K562 (cell line): ENCODE measurements around the gene GRM3. TPM values are rescaled to one million over a fixed set of nuclear protein-coding genes. Genes with fewer than 3 reads are reported as not detected.
A peak's percentile ranks its signal among the peaks of the same experiment; 100 is the strongest.

Experiments used
- ARID3A ChIP-seq: IDR thresholded peaks from 2 replicates; pipeline ENCODE4 v1.6.1; 2012; ENCODE audit warnings: low read depth, low read length, improper control_type of control experiment, borderline replicate concordance
- CTCFL ChIP-seq: IDR thresholded peaks from 2 replicates; pipeline ENCODE4 v1.6.1; 2011; ENCODE audit warnings: borderline replicate concordance, low read depth, mild to moderate bottlenecking, moderate library complexity, low read length; ENCODE audit not compliant: insufficient read depth, poor library complexity, severe bottlenecking
- HDAC1 ChIP-seq, 2 experiments: fragments of 450-650 bp; IDR thresholded peaks; 2 replicates each; pipeline ENCODE4 v1.6.1; 2016 to 2017; ENCODE audit warnings: inconsistent platforms in 1 of 2, mild to moderate bottlenecking in 1 of 2, moderate library complexity in 1 of 2
- LARP7 ChIP-seq: fragments of 450-650 bp; IDR thresholded peaks from 2 replicates; pipeline ENCODE4 v1.6.1; 2016
- PKNOX1 ChIP-seq: fragments of 450-650 bp; IDR thresholded peaks from 2 replicates; pipeline ENCODE4 v1.6.1; 2016
- RFX7 ChIP-seq: fragments of 250-450 bp; sonication (Bioruptor Pico); IDR thresholded peaks from 2 replicates; pipeline ENCODE4 v1.5.1; 2021; ENCODE audit warnings: mild to moderate bottlenecking
- SMC3 ChIP-seq: conservative IDR thresholded peaks from 2 replicates; pipeline ENCODE4 v1.6.1; 2011; ENCODE audit warnings: low read depth, low read length, improper control_type of control experiment; ENCODE audit not compliant: insufficient read depth
- TFAM ChIP-seq: fragments of 250-450 bp; sonication (Bioruptor Pico); conservative IDR thresholded peaks from 2 replicates; pipeline ENCODE4 v1.5.0; 2021; ENCODE audit warnings: mild to moderate bottlenecking, moderate library complexity
- ZBTB40 ChIP-seq, 2 experiments: fragments of 450-650 bp in 1 of 2; sonication (generic) in 1 of 2; formaldehyde crosslinking in 1 of 2; IDR thresholded peaks; 2 replicates each; pipeline versions ENCODE4 v1.7.1 to v1.9.0; 2016 to 2022; ENCODE audit warnings: inconsistent platforms in 1 of 2, mild to moderate bottlenecking in 1 of 2, missing genetic modification reagents in 1 of 2
- ZNF140 ChIP-seq: fragments of 250-450 bp; sonication (Bioruptor Pico); IDR thresholded peaks from 2 replicates; pipeline ENCODE4 v1.8.0; 2021; ENCODE audit warnings: moderate library complexity, mild to moderate bottlenecking, inconsistent platforms
- ZNF717 ChIP-seq: fragments of 250-450 bp; sonication (Bioruptor Pico); IDR thresholded peaks from 2 replicates; pipeline ENCODE4 v1.5.0; 2021
- ZSCAN32 ChIP-seq: fragments of 450-650 bp; formaldehyde crosslinking; IDR thresholded peaks from 2 replicates; pipeline ENCODE4 v1.4.0; 2020; ENCODE audit warnings: mild to moderate bottlenecking, moderate library complexity
- polyA plus RNA-seq, 8 experiments: library from polyadenylated mRNA; depleted of rRNA in 4 of 8; stranded (reverse) in 5 of 8; unstranded in 3 of 8; fragments of >200 nt; fragmentation: Nextera tagmentation in 2 of 8; fragmentation: Illumina TruSeq in 1 of 8; extraction: Ambion mirVana in 2 of 8; extraction: Trizol in 1 of 8; gene quantifications; 2 replicates each; pipeline versions ENCODE4 v1.2.1 to v1.2.3, GENCODE V29; 2011 to 2014; ENCODE audit warnings: inconsistent platforms in 1 of 8, missing spikeins in 1 of 8
- total RNA-seq, 7 experiments: library from RNA; depleted of rRNA in 6 of 7; stranded (reverse); fragments of >200 nt in 6 of 7; fragmentation: Illumina TruSeq in 2 of 7; extraction: Trizol in 2 of 7; gene quantifications; 2 replicates each; pipeline versions ENCODE4 v1.2.1 to v1.2.3, GENCODE V29; 2011 to 2021; ENCODE audit warnings: low replicate concordance in 1 of 7

GRM3 gene
- total and polyA plus RNA-seq, 9 of the 15 experiments (the other 6 are each of a cell fraction or from before 2014, with no cell fraction given): 0.03 to 0.08 (median 0.03) TPM; not detected in 6

GRCh38 chr7:86904949-86905834, 261.5 kb downstream of the GRM3 start (continued):
- 0 out of 2 replicates have a peak, but pooled peaks have one; percentile 24 for TF ChIP-seq ZBTB40 (IDR thresholded peaks at IDR 0.05)
- TF ChIP-seq ZBTB40 (CRISPR knock-in tag; IDR thresholded peaks at IDR 0.05): no peak
- TF ChIP-seq SMC3: peak; percentile 51; the same call in 1 of the 2 replicates
- TF ChIP-seq TFAM (CRISPR knock-in tag): no peak
- no peak for TF ChIP-seq ZNF717 (CRISPR knock-in tag)
- TF ChIP-seq LARP7: peak; percentile 44; the same call in 1 of the 2 replicates
- TF ChIP-seq ZSCAN32: no peak
- no peak for TF ChIP-seq PKNOX1
- no peak for TF ChIP-seq ZNF140 (CRISPR knock-in tag)
- TF ChIP-seq RFX7 (CRISPR knock-in tag): no peak
- TF ChIP-seq ARID3A: peak; percentile 61; the same call in 1 of the 2 replicates
- TF ChIP-seq CTCFL: no peak
- TF ChIP-seq HDAC1 (IDR thresholded peaks at IDR 0.05): 0 out of 4 replicates have a peak, but pooled peaks of 1 of the 2 experiments have one; percentile 43
